DOHH2 (cell line): ENCODE results near the gene RIT2.

ENCODE experiments used
- CTCF ChIP-seq: fragments of 200-600 bp; sonication (generic); IDR thresholded peaks from one replicate; pipeline ENCODE4 v1.5.1; 2014; ENCODE audit warnings: antibody characterized with exemption, mild to moderate bottlenecking, low read depth, low read length; ENCODE audit not compliant: poor library complexity, severe bottlenecking
- EZH2phosphoT487 ChIP-seq: fragments of 200-600 bp; sonication (generic); IDR thresholded peaks from 2 replicates; pipeline ENCODE4 v1.6.1; 2017; ENCODE audit warnings: borderline replicate concordance, mild to moderate bottlenecking, antibody characterized with exemption, low read length, moderate library complexity, mixed read lengths

- TF ChIP-seq CTCF (no peak), EZH2phosphoT487 (no peak)
Measured at GRCh38 chr18:43017622-43018021, 97.9 kb downstream of the RIT2 start.
